GM19238 (cell line): ENCODE results near the gene CD82.

ENCODE experiments used
- DNase-seq: peaks from one replicate; pipeline ENCODE4 v3.0.0; 2011; ENCODE audit warnings: low spot score; ENCODE audit not compliant: insufficient read length

The CD82 gene, protein sequence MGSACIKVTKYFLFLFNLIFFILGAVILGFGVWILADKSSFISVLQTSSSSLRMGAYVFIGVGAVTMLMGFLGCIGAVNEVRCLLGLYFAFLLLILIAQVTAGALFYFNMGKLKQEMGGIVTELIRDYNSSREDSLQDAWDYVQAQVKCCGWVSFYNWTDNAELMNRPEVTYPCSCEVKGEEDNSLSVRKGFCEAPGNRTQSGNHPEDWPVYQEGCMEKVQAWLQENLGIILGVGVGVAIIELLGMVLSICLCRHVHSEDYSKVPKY

DNA sequence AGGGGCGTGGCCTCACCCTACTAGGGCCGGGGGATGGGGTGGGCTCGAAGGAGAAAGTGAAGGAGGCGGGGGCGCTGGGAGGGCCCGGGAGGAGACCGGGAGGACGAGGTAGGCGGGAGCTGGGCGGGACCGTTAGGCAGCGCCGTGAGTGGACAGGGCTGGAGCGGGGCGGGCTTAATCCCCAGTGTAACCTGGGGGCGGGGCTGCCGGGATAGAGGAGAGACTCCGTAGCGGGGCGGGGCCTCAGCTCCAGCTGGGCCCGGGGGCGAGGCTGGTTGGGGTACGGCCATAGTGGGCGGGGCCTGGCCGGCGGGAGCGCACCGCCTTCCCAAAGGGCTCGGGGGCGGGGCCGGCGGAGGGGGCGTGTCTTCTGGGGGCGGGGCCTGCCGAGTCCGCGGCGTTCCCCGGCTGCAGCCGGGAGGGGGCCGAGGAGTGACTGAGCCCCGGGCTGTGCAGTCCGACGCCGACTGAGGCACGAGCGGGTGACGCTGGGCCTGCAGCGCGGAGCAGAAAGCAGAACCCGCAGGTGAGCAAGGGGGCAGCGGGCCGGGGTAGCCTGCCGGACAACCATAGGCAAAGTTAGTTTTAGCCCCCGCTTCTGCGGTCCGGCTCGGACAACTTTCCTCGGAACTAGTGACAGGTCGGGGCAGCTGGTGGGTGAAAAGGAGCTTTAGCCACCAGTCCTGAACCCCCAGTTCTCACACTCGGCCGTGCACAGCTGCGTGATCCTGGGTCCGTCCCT is at the start of gene CD82:
Gene CD82 (plus strand): TSS at position 453 of the 742 bp plus-strand sequence. CDS start 29,000 bp downstream, outside the sequence.
- peak; percentile 80 for DNase-seq

DNA sequence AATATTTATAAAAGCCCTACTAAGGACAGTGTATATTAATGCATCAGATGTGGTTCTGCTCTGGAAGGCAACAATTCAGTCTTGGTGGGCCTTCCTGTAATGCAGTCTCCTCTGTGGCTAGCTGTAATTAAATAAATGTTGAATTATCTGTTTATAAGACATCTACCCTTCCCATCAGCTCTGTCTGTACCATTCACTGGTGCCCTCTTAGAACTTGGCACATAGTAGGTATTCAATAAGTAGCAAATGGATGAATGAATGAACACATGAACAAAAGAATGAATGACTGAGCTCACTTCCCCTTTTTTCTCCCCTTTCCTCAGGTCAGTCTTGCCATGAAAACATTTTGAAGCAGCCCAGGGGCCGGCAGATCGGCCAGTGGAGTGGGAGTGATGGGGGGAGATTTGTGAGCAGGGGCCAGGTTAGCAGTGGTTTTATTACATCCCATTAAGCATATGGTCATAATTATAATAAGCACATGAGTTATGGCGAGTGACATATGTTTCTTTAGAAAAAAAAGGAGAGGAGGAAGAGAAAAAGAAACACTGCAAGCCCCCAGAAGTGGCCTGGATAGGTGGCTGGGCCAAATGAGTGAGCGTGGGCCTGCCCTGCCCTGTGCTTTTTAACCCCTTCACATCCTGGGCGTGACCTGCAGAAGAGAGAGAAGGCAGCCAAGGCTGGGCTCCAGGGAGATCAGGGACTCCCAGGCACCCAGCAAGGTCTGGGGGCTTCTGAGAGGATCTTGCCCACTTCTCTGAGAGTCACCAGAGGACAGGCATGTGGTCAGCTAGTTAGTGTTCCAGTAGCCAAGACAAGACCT is 48.6 kb upstream of the CD82 start:
- no peak for DNase-seq

DNA sequence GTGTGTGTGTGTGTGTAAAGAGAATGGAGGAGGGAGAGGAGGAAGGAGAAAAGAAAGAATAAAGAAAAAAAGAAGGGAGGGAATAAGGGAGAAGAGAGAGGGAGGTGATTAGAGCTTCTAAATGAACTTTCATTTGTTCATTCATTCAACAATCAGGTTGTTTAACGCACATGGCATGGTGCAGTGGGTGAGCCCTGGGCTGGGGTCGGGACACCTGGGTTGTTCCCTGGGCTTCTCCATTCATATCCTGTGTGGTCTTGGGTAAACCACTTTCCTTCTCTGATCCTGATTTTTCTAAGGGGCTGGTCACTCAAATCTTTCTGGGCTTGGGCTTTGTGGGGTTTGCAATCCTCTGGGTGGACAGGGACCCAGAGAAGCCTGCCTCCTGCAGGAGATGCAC is 47.9 kb upstream of the CD82 start:
- no peak for DNase-seq

DNA sequence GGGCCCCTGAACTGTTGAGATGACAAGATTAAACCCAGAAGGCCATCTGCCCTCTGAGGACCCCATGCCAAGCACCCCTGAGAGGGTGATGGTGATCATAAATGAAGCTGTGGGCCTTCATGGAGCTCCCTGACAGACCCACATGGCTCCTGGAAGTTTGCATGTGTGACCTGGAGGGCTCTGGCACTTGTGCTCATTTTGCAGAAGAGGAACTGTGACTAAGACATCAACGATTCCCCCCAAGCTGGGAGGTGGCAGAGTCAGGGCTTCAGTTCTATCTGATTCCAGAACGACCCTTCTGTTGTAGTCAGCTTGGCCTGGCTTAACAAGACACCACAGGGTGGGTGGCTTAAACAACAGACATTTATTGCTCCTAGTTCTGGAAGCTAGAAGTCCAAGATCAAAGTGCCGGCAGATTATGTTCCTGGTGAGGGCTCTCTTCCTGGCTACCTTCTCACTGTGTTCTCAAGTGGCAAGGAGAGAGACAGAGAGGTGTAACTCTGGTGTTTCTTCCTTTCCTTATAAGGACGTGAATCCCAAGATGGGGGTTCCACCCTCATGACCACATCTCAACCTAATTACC is 46.4 kb upstream of the CD82 start:
- no peak for DNase-seq

DNA sequence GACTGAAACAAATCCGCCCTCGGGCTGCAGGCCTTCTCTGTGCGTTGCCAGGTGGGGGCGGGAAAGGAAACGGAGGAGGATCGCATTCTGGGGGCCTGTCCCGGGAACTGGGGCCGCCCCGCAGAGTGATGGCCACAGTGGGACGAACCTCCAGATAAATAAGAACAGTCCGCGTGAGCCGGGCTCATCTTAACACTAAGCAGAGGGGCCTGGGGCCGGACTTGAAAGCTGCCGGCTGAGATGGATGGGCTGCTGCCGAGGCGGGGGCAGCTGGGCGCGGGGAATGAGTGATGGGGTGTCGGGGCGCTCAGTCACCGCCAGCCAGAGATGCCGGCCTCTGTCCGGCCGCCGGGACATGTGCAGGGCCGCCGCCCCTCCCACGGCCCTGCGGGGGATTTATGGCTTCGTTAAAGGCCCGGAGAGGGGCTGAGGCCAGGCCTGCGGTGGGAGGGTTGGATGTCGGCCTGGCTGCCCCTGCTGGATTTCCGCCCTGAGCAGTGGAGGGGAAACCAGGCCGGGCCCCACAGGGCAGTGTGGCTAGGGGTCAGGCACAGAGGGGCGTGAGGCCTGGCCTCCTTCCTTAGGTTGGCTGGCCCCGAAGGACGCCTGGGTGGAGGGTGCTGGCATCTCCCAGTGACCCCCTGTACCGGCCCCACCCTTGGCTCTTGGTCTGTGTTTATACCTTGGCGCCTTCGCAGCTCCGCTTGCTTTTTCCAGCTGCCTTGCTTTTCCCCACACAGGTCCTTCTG is 45.3 kb upstream of the CD82 start:
- DNase-seq, result no peak

DNA sequence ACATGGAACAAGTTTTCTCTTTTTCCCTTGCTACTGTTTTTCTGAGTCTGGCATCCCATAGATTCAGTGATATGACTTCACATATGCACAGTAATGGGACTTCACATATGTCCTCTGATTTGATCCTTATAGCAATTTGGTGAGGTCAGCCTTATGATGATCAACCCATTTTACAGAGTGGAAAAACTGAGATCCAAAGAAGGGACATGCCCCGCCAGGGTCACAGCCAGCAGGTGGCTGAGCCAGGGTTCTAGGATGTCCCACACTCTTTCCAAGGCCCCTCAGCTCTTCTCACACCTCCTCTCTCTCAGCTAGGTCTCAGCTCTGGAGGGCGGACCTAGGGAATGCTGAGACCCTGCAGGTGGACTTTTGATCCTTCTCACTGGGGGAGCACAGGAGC is 44.3 kb upstream of the CD82 start:
- no peak for DNase-seq

DNA sequence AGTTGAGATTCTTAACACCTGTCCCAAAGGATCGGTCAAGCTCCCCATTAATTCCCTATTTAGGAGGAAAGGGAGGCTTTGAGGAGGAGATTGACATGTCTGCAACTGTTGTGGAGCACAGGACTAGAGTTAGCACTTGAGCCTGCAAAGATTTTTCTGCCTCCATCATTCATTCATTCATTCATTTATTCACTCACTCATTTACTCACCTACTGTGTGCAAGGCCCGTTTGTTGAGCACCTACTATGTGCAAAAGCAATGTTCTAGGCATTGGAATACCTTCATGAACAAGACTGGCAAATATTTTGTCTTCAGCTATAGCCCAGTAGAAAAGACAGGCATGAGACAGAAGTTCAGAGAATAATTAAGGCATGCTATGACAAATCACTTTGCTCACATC is 43.2 kb upstream of the CD82 start:
- no peak for DNase-seq

DNA sequence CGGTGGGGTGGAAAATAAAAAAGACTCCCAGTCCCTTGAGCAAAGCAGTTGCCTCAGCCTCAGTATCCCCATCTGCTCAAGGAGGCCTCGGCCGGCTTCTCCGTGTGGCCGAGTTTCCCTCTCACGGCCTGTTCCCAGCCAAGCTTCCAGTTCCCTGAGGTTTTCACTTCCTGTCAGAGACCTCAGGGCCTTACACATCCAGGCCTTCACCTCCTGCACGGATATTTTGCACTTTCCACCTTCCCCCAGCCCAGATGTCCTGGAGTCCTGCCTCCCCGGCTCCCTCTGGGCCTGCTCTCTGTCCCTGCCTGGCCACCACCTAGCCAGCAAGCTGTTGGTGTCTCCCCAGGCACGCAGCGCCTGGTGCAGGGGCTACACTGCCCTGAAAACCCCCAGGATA is 41.1 kb upstream of the CD82 start:
- DNase-seq, result no peak

DNA sequence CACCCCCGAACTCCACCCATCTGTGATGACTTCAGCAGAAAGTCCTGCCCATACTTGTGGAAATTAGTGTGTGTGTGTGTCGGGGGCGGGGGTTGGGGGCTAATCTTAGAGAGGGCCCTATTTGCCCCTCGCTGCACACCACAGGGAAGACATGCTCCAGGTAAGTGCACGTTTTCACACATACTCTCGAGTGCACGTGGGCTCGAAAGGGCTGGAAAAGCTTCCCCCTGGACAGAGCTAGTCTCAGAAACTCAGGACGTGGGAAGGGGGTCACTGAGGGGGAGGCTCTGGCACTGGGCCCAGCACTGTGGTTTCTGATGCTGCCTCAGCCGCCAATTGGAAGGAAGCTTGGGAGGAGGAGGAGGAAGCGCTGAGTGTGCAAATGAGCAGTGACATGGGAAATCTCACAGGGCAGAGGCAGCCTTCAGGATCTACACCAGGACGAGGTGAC is 40.7 kb upstream of the CD82 start:
- no peak for DNase-seq

DNA sequence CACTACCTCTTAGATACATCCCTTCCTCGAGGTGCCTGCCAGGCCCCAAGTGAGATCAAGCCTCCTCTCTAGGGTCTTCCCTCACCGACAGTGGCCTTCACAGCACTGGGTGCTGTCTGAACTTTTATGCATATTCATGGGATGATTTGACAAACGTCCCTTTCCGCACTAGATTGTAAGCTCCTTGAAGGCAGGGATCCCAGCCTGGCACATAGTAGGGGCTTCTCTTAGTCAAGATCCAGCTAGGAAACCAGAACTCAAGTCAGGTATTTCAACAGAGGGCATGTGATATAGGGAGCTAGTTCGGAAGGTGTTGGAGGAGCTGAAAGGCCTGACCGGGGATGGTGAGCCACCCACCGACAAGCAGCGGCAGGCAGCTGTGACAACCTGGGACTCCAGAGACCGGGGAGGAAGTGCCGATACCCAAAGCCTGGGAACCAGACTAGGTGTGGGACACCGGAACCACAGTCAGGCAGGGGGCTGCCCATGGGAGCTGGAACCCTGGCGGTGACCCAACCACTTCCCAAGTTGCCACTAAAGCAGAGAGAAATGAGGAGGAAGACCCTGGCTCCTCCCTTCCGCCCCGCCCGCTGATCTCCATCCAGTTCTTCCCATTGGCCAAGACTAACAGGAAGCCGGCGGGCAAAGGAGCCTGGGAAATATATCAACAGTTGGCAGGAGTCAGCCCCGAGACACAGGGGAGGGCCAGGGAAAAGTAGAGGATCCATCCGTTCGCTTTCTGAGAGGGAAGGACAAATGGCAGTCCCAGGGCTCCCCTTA is 39.8 kb upstream of the CD82 start:
- DNase-seq, result no peak

DNA sequence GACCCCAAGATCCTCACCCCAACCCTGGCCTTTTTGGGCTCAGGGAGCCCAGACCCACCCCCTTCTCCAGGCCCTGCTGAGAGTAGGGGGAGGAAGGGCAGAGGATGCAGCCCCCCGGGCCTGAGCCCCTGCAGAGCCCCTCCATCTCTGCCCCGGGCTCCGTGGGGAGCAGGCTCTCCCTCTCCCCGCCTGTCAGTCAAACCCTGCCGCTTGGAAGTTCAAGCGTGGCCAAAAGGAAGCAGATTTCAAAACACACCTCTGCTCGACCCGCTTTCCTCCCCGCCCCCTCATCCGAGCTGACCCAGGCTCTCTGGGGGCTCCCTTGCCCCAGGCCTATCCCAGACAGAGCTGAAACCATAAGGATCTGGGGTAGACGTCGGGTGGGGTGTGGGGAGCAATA is 39.0 kb upstream of the CD82 start:
- DNase-seq, result no peak

DNA sequence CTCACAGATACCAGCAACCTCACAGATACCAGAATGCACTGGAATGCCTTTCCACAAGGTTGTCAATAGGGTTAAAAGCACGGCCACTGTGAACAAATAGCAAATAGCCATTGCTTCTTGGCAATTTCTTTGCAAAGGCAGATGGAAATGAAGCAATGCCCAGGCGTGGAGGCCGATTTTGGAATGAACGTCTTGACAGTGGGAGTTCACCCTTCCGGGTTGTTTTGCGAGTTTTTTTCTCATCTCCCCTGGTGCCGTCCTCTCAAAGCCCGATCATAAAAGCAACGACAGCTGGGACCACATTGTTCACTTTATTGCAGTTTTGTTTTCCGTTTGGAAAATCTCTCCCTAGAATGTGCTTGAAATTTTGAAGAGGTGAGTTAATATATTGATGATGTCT is 38.0 kb upstream of the CD82 start:
- DNase-seq, result no peak

DNA sequence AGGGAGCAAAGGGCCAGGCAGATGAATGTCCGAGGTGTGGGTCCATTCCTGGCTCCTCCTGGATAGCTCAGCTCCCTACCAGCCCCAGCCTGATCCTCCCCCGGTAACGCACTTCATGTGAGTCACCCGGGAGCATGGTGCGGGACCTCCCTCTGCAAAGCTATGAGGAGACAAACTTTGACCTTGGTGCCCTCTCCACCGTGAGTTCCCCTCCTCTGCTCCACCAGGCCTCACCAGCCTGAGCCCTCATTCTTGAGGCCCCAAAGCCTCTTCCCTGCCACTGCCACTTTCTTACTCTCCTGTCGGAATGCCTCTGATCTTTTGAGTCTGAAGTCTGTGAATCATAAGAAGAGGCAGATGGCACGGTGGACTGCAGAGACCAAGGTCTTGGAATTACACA is 37.4 kb upstream of the CD82 start:
- DNase-seq, result no peak

DNA sequence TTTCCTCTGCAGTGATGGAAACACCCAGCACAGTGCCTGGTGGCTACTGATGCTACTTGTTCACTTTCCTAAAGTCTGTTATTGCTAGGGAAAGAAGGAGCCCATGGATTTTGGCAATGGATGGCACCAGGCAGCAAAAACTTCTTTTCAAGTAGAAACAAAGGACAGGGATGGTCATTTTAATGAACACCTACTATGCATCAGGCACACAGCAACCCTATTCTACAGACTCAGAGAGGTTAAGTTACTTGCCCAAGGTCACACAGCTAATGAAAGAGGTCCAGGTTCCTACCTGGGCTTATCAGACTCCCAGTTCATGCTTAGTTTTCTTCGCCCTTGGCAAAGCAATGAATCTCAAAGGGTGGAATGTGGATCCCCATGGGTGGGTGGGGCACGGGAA is 36.9 kb upstream of the CD82 start:
- DNase-seq, result no peak

DNA sequence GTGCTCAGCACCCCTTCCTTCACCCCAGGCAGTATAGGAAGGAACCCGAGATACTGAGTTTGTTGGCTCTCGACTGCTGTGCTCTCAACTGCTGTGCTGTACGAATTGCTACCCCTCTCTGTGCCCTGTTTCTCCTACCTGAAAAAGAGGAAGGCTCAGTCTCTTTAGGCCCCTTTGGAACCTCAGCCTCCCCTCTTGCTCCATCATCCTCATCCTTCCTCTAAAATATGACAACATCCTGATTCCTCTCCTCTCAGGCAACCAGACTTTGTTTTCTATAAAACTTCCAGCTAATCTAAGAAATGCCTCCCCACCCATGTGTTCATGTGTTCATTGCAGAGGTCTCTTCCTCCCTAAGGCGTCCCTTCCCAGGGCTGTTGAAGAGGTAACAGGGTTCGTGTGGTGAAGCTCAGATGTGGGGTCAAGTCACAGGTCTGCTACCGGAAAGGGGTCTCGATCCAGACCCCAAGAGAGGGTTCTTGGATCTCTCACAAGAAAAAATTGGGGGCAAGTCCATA is 35.5 kb upstream of the CD82 start:
- DNase-seq, result no peak

DNA sequence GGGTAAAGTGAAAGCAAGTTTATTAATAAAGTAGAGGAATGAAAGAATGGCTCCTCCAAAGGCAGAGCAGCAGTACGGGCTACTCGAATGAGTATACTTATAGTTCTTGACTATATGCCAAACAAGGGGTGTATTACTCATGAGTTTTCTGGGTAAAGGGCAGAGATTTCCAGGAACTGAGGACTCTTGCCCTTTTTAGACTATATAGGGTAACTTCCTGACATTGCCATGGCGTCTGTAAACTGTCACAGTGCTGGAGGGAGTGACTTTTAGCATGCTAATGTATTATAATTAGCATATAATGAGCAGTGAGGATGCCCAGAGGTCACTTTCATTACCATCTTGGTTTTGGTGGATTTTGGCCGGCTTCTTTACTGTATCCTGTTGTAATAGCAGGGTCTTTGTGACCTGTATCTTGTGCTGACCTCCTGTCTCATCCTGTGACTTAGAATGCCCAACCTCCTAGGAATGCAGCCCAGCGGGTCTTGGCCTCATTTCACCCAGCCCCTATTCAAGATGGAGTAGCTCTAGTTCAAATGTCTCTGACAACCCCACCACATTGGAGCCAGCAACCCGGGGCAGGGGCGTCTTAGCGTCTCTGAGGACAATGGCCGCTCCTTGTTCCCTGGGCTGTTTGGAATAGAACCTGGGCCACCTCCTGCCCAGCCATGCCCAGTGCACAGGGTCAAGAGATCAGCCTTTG is 34.9 kb upstream of the CD82 start:
- DNase-seq, result no peak

DNA sequence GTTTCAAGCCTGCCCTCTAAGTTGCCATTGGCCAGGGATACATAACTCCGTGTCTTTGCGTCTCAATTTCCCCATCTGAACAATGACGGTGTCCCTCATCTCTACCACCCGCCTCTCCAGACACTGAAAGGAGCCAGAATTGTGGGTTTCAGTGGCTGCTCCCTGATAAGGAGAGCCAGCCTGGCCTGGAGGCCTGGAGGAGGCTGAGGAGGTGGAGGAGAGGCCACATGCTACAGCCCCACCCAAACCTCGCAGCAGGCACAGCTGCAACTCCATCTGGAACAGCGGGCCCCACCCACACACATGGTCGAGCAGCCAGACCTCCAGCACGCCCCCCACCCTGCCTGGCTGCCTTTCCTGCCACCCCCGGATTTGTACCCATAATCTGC is 34.4 kb upstream of the CD82 start:
- DNase-seq, result no peak

DNA sequence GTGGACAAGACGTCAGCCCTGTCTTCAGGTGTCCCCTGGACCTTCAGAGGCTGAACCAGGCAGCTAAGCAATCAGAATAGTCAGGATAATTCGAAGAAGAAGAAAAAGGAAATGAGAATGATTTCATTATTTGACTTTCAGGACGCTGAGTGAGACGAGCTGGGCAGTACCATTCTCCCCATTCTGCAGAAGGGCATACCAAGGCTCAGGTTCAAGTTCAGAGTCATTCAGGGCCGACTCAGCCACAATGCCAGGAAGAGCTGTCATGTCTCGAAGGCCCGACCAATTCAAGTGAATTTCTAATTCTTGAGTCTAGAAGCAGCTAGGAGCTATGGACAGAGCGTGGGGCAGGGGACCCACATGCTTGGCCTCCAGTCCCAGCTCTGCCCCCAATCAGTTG is 33.8 kb upstream of the CD82 start:
- no peak for DNase-seq

DNA sequence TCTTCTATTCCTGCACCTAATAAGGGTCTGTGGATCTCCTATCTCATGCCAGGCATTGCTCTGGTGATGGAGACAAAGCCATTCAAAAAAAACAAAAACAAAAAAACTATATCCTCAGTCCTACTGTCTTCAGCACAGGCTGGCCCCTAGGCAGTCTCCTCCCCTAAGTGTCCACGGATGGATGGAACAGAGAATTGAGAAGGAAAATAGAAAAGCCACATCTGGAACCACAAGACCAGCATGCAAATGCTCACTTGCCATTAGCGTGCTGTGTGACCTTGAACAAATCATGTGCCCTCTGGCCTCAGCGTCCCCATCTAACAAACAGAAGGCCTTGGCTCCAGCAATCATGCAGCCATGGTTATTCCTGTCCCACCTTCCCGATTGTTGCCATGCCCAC is 32.7 kb upstream of the CD82 start:
- DNase-seq, result no peak
